HG03025 (cell line): ENCODE measurements around the gene BROX.
"Not testable (repeated sequence)": the region's sequence is repeated elsewhere in the genome, so short reads cannot be mapped to it uniquely, and the experiment has no call there.

Source experiments
- ATAC-seq: cut with Tn5 transposase; IDR thresholded peaks from one replicate; pipeline ENCODE4 v1.9.1; 2021; ENCODE audit warnings: mild to moderate bottlenecking, moderate library complexity; ENCODE audit not compliant: unreplicated experiment, low FRiP score

BROX gene

DNA sequence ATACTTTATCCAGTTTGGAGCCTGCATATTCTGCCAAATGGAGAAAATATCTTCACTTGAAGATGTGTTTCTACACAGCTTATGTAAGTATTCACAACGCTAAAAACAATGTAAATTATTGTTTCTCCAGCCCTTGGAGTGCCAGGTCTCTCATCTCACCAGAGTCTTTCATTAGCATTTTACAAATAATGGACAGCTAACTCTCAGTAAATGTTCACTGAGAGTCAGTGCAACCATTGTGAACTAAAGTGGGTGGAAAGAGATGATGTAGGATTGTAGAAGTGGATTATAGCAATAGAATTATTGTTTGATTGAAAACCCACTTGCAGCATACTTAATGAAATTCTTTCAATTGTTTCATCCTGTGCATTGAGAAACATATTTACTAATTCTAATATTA, 16.4 kb downstream of the BROX start:
- ATAC-seq, result no peak

DNA sequence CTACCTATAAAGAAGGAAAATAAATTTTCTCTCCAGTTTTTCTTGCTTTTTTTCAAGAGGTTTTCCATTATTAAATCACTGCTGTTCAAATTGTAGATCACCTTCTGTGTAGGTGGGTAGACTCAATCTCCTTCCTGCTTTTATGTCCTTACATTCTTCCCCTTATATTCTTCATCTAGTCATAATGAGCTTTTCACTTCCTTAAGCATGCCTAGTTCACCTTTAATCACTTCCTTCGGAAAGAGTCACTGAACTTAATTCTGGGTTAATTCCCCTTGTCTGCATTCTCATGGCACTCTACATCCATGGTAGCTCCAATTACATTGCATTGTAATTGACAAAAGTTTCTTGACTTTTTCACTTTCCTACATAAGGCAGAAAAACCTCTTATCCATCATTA, 18.5 kb downstream of the BROX start:
- no peak for ATAC-seq

DNA sequence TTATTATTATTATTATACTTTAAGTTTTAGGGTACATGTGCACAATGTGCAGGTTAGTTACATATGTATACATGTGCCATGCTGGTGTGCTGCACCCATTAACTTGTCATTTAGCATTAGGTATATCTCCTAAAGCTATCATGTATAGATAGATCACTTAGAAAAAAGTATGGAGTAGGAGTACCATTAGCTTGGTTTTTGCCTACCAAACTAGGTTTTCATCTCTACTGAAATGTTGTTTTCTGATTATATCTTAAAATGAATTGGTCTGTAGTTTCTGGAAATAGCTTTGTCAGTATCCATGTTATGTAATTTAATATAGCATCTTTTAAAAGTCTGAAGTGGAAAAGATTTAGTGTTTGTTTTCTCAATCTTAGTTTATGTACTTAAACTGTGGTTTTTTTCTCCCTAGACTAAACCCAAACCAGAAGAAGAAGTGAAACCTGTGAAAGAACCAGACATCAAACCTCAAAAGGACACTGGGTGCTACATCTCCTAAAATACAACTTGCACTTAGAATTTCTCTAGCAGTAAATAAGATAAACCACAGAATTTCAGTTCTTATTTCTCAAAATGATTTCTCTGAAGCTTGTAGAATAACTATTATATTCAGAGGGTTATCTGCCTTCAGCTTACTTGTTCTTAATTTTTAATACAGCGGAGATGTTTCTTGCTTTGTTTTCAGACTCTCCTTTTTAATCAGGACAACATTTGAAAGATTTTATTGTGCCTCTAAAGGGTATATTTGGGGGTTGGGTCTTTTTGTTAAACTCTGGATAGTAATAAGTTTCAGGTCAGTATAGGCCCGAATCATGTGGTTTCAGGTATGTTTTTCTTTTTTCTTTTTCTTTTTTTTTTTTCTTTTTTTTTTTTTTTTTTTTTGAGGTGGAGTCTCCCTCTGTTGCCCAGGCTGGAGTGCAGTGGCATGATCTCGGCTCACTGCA, 20.1 kb downstream of the BROX start:
- peak; percentile 99 for ATAC-seq

DNA sequence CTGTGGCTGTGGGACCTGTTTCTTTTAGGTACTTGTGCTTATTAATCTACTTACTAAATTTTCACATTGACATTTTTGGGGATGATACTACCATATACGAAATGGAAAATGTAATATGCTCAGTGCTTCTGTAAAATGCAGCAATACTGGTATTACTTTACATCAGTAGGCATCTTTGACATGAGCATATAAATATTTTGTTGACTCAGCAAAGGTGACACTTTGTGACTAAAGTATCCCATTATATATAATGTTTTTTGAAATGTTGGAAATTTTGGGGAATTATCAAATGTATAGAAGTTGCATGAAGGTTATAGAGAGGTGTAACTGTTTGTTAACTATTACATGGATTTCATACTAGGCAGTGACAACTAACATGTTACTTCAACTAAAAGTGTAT, 22.4 kb downstream of the BROX start:
- no peak for ATAC-seq

DNA sequence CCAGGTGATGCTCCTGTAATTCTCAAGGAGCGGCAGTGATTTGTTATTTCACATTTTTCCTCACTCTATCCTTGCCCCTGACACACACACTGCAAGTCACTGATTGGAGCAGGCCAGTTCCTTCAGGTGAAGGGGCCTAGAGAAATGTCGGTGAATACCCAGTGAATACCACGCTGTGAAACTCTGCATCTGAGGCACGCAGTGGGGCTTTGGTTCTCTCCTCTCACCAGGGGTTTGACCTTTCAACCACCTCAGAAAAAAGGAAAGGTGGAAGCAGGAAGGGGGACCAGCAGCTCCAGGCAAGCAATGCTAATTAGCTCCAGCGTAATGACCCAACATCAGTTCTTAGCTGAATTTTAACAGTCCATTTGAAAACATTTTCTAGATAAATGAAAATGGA, 24.1 kb downstream of the BROX start:
- ATAC-seq, result no peak

DNA sequence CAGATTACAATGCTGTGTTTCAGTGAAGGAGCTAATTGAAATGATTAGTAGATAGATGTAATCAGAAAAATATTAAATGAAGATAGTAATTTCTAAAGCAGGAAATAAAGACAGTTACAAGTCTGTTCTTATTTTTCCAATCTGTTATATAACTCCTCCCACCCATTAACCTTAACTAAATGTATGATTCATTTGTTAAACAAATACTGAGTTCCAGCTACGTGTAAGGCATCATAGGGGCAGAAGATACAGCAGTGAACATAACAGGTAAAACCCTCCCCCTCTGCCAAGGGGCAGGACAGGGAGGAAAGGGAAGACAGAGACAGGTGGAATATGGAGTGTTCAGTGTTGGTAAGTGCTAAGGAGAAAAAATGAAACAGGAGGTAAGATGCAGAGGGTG, 24.6 kb downstream of the BROX start, which contains the start of gene FAM177B:
Gene FAM177B, plus strand, starts transcription at position 231 of the 400 bp plus-strand sequence. CDS start 9,344 bp downstream, outside the sequence.
- no peak for ATAC-seq

DNA sequence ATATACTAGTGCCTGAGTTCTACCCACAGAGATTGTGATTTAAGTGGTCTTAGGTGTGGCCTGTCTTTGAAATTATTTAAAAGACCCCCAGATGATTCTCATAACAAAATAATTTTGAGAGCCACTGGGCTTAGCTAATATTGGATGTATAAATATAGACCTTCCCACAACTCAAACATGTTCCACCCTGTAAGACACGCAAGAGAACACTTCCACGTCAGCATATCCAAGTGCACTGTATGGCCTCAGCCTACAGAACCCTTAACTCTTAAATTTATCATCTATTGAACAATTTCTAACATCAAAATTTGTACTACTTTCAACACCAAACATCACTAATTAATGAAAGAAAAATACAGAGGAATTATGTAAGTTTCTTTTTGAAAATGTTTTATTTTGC, 27.1 kb downstream of the BROX start:
- no peak for ATAC-seq

DNA sequence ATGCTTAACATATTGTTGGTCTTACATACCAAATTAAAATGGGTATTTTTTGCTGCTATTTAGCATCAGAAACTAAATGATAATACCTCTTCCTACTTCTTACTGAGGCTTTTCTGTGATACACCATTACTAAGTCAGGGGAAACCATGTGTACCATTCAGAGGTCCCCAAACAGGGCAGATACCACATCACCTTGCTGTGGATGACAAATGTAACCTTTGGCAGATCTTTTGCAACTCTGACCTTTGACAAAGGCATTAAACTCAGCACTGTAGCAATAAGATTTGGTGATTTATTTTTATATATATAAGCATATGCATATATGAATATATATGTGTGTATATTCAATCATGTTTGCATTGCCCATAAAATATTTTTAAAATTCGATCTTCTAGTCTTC, 27.6 kb downstream of the BROX start:
- ATAC-seq, result no peak

DNA sequence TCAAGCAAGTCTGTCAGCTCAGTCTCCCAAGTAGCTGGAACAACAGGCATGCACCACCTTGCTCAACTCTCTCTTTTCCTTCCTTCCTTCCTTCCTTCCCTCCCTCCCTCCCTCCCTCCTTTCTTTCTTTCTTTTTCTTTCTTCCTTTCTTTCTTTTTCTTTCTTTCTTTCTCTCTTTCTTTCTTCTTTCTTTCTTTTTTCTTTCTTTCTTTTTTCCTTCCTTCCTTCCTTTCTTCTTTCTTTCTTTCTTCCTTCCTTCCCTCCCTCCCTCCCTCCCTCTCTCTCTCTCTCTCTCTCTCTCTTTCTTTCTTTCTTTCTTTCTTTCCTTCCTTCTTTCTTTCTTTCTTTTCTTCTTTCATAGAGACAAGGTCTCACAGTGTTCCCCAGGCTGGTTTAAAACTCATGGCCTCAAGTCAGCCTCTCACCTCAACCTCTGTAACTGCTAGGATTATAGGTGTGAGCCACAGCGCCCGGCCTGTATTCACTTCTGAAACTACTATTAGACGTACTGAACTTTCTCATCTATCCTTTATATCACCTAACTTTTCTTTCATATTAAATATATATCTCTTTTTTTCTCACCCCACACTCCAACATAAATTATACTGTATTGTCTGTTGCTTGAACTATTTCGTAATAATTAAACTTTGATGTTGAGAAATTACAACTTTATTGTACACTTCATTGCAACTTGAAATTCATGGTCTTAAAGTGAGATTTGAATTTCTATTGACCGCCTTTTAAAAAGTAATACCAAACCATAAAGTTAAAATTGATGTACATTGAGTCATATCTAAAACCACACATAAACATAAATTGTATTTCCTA, 29.5 kb downstream of the BROX start:
- not testable (repeated sequence) for ATAC-seq

DNA sequence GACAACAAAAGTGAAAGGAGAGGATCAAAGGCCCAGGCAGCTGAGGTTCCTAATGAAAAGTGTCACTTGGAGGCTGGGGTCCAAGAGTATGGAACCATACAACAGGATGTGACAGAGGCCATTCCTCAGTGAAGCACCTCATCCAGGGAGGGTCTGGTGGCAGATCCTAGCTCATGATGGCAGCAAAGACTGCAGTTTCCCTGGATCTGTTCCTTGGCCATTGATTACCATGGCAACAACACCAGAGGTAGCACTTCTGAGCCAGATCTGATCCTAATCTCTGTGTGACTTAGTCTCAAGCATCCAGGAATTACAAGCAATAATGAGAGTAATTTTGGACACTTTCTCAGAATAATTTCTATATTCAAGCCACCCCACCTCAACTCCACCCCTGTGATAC, 37.6 kb downstream of the BROX start:
- ATAC-seq, result no peak

DNA sequence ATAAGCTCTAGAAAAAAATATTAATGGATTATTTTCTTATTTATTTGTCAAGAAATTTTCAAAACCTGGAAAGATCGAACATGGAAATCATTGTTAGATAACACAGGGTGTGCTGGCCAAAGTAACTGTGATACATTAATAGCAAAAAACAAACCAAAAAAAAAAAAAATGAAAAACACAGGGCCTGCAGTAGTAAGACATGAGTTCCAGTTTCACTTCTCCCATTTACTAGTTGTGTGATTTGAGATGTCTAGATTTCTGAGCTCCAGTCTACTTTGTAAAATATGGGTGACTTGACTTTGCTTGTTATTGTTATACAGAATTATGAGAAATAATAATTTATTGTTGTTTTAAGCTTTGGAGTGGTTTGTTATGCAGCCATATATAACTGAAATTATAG, 38.3 kb downstream of the BROX start:
- ATAC-seq, result peak; percentile 78

DNA sequence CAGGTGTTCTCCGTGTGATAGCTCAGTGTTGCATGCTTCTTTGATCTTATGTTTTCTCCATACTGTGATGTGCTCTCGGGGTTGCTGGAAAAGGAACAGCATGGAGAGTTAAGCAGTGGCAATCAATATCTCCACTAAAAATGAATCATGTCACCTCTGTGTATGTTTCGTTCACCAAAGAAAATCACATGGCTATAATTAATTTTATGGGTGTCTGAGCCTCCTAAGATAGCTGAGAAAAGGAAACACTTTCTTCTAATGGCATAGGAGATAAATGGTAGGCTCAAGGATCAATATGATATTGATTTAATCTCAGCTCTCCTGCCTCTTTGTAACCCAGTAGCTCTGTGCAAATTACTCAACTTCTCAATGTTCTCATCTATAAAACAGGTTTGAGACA, 38.9 kb downstream of the BROX start:
- ATAC-seq, result no peak

DNA sequence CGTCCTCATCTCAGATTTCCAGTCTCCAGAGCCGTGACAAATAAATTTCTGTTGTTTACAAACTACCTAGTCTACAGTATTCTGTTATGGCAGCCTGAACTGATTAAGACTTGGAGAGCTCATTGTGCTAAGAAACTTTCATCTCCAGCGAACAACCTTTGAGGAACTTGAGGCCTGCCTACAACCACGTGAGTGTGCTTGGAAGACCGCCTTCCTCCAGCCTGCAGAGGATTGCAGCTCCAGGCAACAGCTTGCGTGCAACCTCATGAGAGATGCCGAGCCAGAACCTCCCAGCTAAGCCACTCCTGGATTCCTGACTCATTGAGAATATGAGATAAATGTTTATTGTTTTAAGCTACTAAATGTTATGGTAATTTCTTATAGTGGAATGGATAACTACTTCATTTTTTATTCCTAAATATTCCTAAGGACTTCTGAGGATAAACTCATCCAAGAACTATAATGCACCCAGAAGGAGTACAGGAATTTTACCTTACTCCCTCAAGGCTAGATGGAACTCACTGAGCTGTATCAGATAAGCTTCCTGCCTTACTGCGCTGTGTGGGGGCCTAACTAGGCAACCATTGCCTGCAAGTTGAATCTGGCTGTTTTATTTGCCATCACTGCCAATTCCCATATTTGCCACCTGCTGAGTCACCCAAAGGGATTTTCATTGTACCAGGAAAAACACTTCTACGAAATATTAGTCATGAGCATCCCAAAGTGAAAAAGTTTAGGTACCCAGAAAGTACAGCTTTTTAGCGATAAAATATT, 42.2 kb downstream of the BROX start:
- no peak for ATAC-seq

DNA sequence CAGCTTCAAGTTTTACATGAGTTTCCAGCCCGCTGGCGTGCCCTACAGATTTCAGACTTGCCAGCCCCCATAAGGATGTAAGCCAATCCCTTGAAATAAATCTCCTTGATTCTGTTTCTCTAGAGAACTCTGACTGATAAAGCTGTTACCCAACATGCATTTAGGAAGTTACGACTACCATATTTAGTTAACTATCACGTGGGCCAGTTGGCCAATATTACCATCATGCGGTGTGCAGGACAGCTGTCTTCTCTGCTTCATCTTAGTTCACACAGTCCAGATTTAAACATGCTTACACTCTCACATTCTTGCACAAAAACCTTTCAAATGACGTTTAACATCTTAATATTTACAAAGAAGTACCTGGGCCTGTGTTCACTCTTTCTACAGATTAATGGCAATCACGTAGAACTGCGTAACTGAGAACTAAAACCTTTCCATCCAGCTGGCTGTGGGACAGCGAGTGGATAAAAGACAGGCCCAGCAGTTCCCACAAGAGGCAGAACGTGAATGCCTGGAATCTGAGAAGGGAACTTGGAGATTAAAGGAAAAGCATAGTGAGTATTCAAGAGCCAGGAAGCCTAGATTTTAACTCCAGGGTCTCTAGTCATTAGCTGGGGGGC, 45.4 kb downstream of the BROX start:
- ATAC-seq, result no peak

DNA sequence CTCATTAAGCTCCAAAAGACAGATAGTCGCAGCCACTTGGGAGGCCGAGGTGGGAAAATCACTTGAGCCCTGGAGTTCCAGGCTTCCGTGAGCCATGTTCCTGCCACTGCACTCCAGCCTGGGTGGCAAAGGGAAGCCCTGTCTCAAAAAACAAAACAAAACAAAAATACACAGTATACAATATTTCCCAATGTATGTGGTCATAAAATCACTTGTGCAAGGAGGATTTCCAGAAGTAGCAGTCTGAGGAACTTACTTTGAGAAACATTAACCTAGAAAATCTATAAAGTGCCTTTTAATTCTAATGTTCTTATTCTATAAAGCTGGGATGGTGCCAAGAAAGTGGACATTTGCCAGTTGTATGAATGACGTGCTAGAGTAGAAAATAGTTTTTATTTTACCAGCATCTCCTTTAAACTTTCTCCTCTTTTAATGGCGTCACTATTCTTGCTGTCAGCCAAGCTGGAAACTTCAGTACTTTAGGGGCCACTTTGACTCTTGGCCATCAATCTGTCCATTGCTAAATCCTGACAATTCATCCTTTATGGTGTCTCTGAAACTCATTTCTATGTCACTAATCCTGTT, 47.2 kb downstream of the BROX start:
- no peak for ATAC-seq

DNA sequence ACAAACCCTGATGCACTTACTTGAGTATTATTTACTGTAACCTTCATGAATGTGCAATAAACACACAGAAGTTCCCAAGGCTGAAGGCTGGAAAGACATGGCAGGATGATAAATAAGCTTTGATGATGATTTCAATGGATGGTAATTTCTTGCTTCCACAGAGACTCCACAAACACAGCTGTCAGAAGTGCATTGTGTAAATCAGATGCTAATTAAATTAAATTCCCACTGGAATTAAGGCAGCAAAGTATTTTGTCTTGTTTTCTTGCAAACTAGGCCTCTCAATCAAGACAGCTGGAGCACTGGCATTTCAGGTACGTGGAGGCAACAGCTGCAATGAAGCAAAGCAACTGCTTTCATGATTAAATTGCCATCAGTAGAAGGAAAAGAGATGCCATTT, 48.7 kb downstream of the BROX start:
- ATAC-seq, result no peak

DNA sequence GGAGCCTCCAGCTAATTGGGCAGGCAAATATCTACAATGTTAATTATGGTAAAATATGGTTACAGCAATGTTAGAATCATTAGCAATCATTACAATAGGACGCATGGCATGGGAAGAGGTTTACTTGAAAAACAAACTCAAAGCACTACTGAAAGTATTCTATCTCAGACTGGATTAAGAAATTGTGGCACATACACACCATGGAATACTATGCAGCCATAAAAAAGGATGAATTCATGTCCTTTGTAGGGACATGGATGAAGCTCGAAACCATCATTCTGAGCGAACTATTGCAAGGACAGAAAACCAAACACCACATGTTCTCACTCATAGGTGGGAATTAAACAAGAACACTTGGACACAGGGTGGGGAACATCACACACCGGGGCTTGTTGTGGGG, 49.8 kb downstream of the BROX start:
- not testable (repeated sequence) for ATAC-seq

DNA sequence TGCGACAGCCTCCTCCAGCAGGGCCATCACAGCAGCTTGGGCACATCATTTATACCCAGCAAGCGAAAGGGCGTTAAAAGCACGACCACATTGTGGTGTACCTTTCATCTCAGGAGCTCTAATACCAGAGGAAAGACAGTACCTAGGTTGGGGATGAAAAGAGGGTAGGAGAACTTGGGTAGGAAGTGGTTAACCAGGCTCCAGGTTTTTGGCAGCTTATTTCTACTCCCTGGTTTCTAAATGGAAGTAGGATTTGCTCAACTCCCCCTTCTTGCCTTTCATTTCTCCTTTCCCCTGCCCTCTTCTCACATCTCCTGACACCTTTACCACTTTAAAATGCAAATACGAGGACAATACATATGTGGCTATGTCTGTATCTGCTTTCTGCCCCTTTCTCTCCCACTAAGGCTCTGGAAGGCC, 54.8 kb downstream of the BROX start:
- no peak for ATAC-seq

DNA sequence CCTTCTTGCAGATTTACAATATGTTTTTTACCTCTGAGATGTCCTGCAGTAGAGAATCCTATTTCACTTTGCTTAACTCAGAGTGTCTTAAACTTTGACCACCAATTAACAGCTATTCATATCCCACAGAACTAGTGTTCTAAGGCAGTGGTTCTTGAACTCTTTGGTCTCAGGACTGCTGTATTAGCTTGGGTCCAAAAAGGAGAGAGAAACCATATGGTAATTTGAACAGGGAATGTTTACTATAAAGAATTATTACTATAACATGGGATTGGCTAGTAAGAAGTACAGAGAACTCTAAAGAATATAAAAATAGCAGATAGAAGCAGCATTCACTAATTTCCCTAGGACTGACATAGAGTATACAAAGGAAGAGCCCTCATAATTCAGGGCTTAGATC, 56.2 kb downstream of the BROX start:
- ATAC-seq, result no peak

DNA sequence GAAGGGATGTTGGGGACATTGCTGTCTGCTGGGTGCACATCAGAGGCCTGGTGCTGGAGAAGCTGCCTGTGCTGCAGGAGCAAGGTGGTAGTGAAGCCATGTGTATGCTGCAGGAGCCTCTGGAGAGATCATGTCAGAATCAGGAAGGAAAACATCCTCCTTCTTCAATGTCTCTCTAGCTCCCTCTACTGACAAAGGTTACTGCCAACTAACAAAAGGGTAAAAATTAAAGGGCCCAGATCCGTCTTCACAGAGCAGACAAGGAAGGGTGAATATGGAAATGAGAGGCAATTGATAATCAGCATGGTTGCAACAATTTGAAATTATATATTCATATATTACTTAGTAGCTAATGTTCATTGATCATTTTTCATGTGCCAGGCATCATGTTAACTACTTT, 56.8 kb downstream of the BROX start:
- no peak for ATAC-seq
